IPS DF 19.7 (cell line): ENCODE measurements around the gene GIT1.

Source experiments
- DNase-seq: peaks from one replicate; pipeline ENCODE4 v3.0.0-alpha.2; 2013; ENCODE audit warnings: low read depth, low spot score

Gene GIT1

GRCh38 chr17:29589524-29590410 lies at the start of gene GIT1:
Gene GIT1, minus strand, starts transcription at chr17:29589648. Its CDS starts 270 bp downstream, at chr17:29589378.
- DNase-seq = no peak

GRCh38 chr17:29633886-29634285 lies 44.4 kb upstream of the GIT1 start:
- no peak for DNase-seq

DNA sequence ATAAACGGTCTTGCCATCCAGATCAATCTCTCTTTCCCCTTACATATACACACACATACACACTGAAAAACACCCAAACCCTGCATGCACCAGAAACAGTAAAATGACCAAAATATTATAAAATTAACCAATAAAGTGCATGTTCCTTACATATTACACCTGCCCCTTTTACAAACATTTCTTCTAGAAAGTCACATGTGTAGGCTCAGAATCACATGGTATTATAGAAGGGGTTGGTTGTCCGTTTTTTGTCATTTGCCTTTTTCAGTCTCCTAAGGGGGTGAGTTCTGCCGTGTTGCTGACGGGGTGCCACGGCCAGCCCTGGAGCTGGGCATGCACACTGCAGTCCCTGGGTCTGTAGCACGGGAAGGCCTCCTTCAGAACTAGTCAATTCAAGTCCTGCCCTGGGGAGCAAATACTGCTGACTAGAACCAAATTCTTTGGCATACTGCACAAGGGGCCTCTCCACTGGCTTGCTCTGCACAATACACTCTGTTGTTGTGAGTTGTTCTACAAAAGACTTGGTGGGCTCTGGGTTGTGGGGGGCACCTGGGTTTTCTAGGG lies 41.3 kb upstream of the GIT1 start:
- DNase-seq = no peak

GRCh38 chr17:29629839-29630238 lies 40.4 kb upstream of the GIT1 start:
- no peak for DNase-seq

GRCh38 chr17:29628644-29629043 lies 39.2 kb upstream of the GIT1 start:
- DNase-seq = no peak

- DNase-seq = no peak
These were observed 38.5 kb upstream of the GIT1 start for GRCh38 chr17:29627951-29628350.

DNA sequence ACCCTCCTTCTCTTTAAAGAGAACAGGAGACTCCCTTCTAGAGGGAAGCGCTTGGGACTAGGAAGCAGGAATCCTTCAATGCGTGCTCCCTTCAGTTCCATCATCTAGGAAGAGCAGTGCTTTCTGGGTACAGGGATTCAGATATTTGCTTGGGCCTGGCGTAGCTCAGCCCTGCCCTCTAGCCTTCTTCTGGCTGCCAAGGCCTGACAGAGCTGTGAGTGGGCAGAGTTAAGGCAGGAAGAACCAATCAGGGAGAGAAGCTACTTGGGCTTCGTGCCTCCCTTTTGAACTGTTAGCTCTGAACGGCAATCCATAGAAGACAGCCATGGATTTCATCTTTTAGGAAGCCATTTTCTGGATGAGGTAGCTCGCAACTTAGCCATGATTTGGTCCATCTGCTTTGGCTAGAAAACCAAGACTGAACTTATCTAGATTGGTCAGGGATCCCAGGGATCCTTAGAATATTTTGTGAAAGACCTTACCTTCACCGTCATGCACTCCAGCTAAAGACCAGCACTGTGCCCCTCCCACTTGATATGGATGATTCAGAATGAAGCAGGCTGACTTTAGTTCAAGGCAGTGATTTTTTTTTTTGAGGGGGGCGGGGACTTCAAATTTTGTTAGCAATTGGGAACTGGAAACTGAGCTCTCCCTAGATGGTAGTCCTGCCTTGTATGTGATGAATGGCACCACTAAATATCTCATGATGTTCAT lies 35.7 kb upstream of the GIT1 start:
- no peak for DNase-seq

DNA sequence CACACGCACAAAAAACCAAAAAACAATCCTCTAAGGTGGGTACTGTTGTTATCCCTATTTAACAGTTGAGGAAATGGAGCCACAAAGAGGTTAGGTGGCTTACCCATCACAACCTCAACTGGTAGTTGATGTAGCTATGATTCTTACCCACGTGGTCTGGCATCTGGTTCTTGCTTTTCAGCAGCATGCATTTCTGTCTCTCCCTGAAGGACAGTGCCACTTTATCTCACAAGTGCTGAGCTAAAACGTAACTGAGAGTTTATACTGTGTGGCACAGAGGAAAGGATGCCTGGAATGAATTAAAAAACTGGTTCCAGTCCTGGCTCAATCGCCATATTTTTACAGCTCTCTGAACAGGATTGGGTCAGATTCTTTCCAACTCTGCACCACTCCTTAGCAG lies 35.1 kb upstream of the GIT1 start:
- DNase-seq = no peak

DNA sequence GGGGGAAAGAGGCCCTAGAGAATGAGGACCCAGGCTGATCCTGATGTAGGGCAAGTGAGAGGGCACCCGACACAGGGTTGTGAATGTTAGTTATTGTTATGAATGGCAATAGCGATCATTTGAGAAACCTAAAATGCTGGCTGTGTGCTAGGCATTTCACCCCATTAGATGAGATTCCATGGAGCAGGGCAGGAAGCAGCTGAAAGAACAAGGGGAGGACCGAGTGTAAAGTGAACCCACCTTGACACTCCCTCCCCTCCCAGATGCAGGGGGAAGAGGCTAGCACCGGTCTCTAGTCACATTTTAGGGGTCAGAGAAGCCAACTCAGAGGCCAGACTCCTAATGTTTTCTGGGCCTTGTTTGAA lies 33.8 kb upstream of the GIT1 start:
- DNase-seq = no peak

- DNase-seq = no peak
These were observed 33.2 kb upstream of the GIT1 start, which contains the start of gene CORO6 for GRCh38 chr17:29622337-29623282. Gene CORO6, minus strand, starts transcription at chr17:29622912. Its CDS starts 1,491 bp downstream, at chr17:29621421.

- DNase-seq = no peak
These were observed 32.3 kb upstream of the GIT1 start for GRCh38 chr17:29621751-29622194.

- no peak for DNase-seq
These were observed 31.5 kb upstream of the GIT1 start for GRCh38 chr17:29620779-29621500.

GRCh38 chr17:29620271-29620670 lies 30.8 kb upstream of the GIT1 start:
- DNase-seq = no peak

- DNase-seq = no peak
These were observed 29.8 kb upstream of the GIT1 start for GRCh38 chr17:29619251-29619650.

- DNase-seq = no peak
These were observed 29.0 kb upstream of the GIT1 start for GRCh38 chr17:29618272-29619065.

GRCh38 chr17:29617481-29618271 lies 28.2 kb upstream of the GIT1 start:
- DNase-seq = no peak

DNA sequence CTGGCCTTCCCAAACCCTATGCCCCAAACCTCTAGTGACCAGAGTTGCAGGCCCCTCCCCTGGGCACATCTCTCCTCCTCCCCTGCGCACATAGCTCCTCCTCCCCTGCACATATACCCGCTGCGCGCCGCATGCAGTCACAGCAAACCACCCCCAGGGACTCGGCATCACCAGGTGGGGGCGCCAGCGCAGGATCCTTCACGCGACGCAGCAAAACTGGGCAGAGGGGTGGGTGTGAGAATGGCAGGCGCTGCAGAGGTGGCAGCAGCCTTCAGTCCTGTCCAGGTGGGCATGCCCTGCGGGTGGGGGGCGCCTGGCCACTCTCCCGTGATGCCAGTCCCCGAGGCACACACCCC lies 27.7 kb upstream of the GIT1 start:
- DNase-seq = no peak

DNA sequence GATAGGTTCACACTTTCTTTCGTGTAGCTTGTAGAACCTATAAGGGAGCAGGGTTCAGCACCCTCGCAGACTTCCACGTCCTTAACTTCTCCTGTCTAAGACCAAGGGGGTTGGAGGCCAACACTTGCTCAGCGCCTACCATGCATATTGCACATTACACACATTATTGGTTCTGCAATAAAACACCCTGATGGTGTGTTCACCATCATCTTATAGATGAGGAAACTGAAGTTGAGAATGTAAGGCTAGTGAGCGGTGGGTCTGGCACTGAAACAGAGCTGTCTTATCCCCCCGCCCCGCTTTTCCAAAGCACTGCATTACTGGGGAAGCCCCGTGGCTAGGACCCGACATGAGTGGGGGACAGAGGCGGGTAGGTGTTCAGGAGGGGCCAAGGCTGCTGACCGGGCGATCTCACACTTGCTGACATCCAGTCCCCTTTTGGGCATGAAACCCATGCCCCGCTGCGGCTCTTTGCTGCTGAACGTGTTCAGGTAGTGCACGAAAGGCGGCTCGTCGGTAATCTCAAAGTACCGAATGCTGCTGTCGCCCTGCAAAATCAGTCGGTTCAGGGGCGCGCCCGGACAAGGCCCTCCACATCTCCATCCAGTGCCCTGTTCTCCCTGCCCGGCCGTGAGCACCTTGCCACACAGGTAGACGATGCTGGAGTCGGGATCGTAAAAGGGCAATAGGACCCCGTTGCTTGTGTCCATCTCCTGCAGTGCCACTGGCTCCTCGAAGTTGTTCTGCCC lies 27.0 kb upstream of the GIT1 start:
- DNase-seq = no peak
